OCI-LY7 (cell line): ENCODE data around the gene TTYH1. TPM values are rescaled to one million over a fixed set of nuclear protein-coding genes. Genes with fewer than 3 reads are reported as not detected.

ENCODE experiments used
- BruUV-seq: library from RNA; stranded (reverse); fragments of 400-500 nt; replicated peaks from 2 replicates; lab custom pipeline; 2021; lab: Mats Ljungman, UMichigan
- CTCF ChIA-PET: fragments of 300-600 bp; sonication (Branson Sonifier 250); formaldehyde crosslinking; loops from one replicate; lab custom pipeline; 2022; ENCODE audit warnings: antibody characterized with exemption; ENCODE audit not compliant: unreplicated experiment; lab: Charles Lee
- POLR2A ChIA-PET: fragments of 300-600 bp; sonication (Branson Sonifier 250); formaldehyde crosslinking; loops from one replicate; lab custom pipeline; 2022; ENCODE audit warnings: antibody characterized with exemption; lab: Charles Lee
- DNase-seq: peaks from one replicate; pipeline ENCODE4 v3.0.0-alpha.2; 2015; ENCODE audit warnings: low spot score
- H2AFZ ChIP-seq: fragments of 200-600 bp; sonication (generic), shearing (Covaris generic); 2 replicates; pipeline ENCODE4 v1.6.1; 2014; ENCODE audit warnings: mild to moderate bottlenecking, antibody characterized with exemption, low read length, moderate library complexity
- H3K27ac ChIP-seq: fragments of 200-600 bp; sonication (generic); 2 replicates; pipeline ENCODE4 v1.5.1; 2014; ENCODE audit warnings: mixed run types, low read depth, mild to moderate bottlenecking, moderate library complexity, low read length, inconsistent platforms; ENCODE audit not compliant: poor library complexity, severe bottlenecking
- H3K36me3 ChIP-seq: fragments of 200-600 bp; sonication (generic); 2 replicates; pipeline ENCODE4 v1.6.1; 2014; ENCODE audit warnings: mild to moderate bottlenecking, antibody characterized with exemption, low read length, moderate library complexity, mixed read lengths; ENCODE audit not compliant: insufficient read depth
- H3K4me1 ChIP-seq: fragments of 200-600 bp; sonication (generic); 2 replicates; pipeline ENCODE4 v1.5.1; 2014; ENCODE audit warnings: mild to moderate bottlenecking, low read length; ENCODE audit not compliant: insufficient read depth, poor library complexity, severe bottlenecking
- H3K4me2 ChIP-seq: fragments of 200-600 bp; sonication (generic); 2 replicates; pipeline ENCODE4 v1.6.1; 2014; ENCODE audit warnings: mild to moderate bottlenecking, low read length
- H3K4me3 ChIP-seq: fragments of 200-600 bp; sonication (generic); 2 replicates; pipeline ENCODE4 v1.5.1; 2014; ENCODE audit warnings: mild to moderate bottlenecking, low read depth, low read length; ENCODE audit not compliant: poor library complexity, severe bottlenecking
- H3K79me2 ChIP-seq: fragments of 200-600 bp; sonication (generic); 2 replicates; pipeline ENCODE4 v1.6.1; 2016; ENCODE audit warnings: low read depth, mild to moderate bottlenecking, low read length, moderate library complexity, mixed read lengths; ENCODE audit not compliant: insufficient read depth
- H3K9me2 ChIP-seq: fragments of 200-600 bp; sonication (generic); 2 replicates; pipeline ENCODE4 v1.6.1; 2016; ENCODE audit warnings: mild to moderate bottlenecking, low read length, mixed read lengths; ENCODE audit not compliant: insufficient read depth
- H3K9me3 ChIP-seq: fragments of 200-600 bp; sonication (generic); 2 replicates; pipeline ENCODE4 v1.6.1; 2014; ENCODE audit warnings: mild to moderate bottlenecking, mixed run types, low read length, mixed read lengths
- H4K20me1 ChIP-seq: fragments of 200-600 bp; sonication (generic); 2 replicates; pipeline ENCODE4 v1.6.1; 2014; ENCODE audit warnings: mild to moderate bottlenecking, antibody characterized with exemption, low read length, moderate library complexity, mixed read lengths; ENCODE audit not compliant: insufficient read depth
- CTCF ChIP-seq: fragments of 200-600 bp; sonication (generic); conservative IDR thresholded peaks from 2 replicates; pipeline ENCODE4 v1.5.1; 2014; ENCODE audit warnings: mild to moderate bottlenecking, antibody characterized with exemption, low read length, moderate library complexity, mixed read lengths
- EZH2phosphoT487 ChIP-seq: fragments of 200-600 bp; sonication (generic); IDR thresholded peaks from 2 replicates; pipeline ENCODE4 v1.6.1; 2018; ENCODE audit warnings: low read depth, borderline replicate concordance, mild to moderate bottlenecking, mixed run types, antibody characterized with exemption, low read length, moderate library complexity, mixed read lengths
- intact Hi-C: fragments of 100-400 bp; cut with micrococcal nuclease; formaldehyde crosslinking; loops from one replicate; pipeline ENCODE4 v1.10.0; 2022; ENCODE audit not compliant: unreplicated experiment
- small RNA-seq: library from RNA; depleted of rRNA; stranded (forward); fragments of <200 nt; gene quantifications from one replicate; pipeline ENCODE3, GENCODE V24; 2014
- total RNA-seq, 2 experiments: library from RNA; depleted of rRNA in 1 of 2; stranded (reverse); fragments of >200 nt in 1 of 2; shearing (Covaris generic) in 1 of 2; gene quantifications; 2 replicates each; pipeline ENCODE4 v1.2.3, GENCODE V29; 2014 to 2022

The TTYH1 gene
- total RNA-seq, 2 experiments from 2014 or later, result 0.53 TPM; not detected in 1

GRCh38 chr19:54485851-54486250 is 70.6 kb downstream of the TTYH1 start:
- no peak overlapping the region for H3K4me2 ChIP-seq
- POLR2A ChIA-PET, result no interaction called here
- DNase-seq, result no peak

More at GRCh38 chr19:54485851-54486250, 70.6 kb downstream of the TTYH1 start:
- H3K27ac ChIP-seq, result no peak overlapping the region
- no peaks in the 10 kb centered on the region; the same call in 1 of the 2 replicates for H4K20me1 ChIP-seq
- TF ChIP-seq CTCF (no peak), EZH2phosphoT487 (no peak)
- H3K9me3 ChIP-seq, result no peaks in the 10 kb centered on the region
- no peaks in the 10 kb centered on the region for H3K9me2 ChIP-seq
- H3K79me2 ChIP-seq, result no peaks in the 10 kb centered on the region
- no peaks in the 10 kb centered on the region for H3K4me1 ChIP-seq
- no peak overlapping the region for H2AFZ ChIP-seq
- intact Hi-C loops, result no loop called here
- CTCF ChIA-PET, result no interaction called here
- H3K4me3 ChIP-seq, result no peak overlapping the region
- H3K36me3 ChIP-seq, result no peaks in the 10 kb centered on the region
- no TSS peak for BruUV-seq

Small RNAs within 50 kb of the gene (small RNA-seq; reads per million reads assigned to genes)
- not detected for gene AC245884.3

Other genes with a start within 250 kb of the TTYH1 start
- not detected in 2 replicates for gene TMC4, start 242.3 kb upstream of the TTYH1 start, total RNA-seq (2014; rRNA removed; shearing (Covaris generic))
- gene TMC4, start 242.3 kb upstream of the TTYH1 start, total RNA-seq (2022), result not detected in 2 replicates
- gene MBOAT7, start 225.9 kb upstream of the TTYH1 start, total RNA-seq (2014; rRNA removed; shearing (Covaris generic)), result 15.6 and 18.1 TPM in 2 replicates
- gene MBOAT7, start 225.9 kb upstream of the TTYH1 start, total RNA-seq (2022), result 25.0 and 30.2 TPM in 2 replicates
- gene TSEN34, start 224.2 kb upstream of the TTYH1 start, total RNA-seq (2014; rRNA removed; shearing (Covaris generic)), result 19.3 and 23.6 TPM in 2 replicates
- 15.3 and 16.7 TPM in 2 replicates for gene TSEN34, start 224.2 kb upstream of the TTYH1 start, total RNA-seq (2022)
- gene RPS9, start 214.6 kb upstream of the TTYH1 start, total RNA-seq (2014; rRNA removed; shearing (Covaris generic)), result 4,033 and 5,482 TPM in 2 replicates
- gene RPS9, start 214.6 kb upstream of the TTYH1 start, total RNA-seq (2022), result 1,267 and 1,285 TPM in 2 replicates
- not detected in 2 replicates for gene LILRB3, start 192.5 kb upstream of the TTYH1 start, total RNA-seq (2014; rRNA removed; shearing (Covaris generic))
- not detected in 2 replicates for gene LILRB3, start 192.5 kb upstream of the TTYH1 start, total RNA-seq (2022)
- gene LILRA6, start 172.7 kb upstream of the TTYH1 start, total RNA-seq (2014; rRNA removed; shearing (Covaris generic)), result not detected in 2 replicates
- not detected in 2 replicates for gene LILRA6, start 172.7 kb upstream of the TTYH1 start, total RNA-seq (2022)
- not detected in 2 replicates for gene LILRB5, start 158.2 kb upstream of the TTYH1 start, total RNA-seq (2014; rRNA removed; shearing (Covaris generic))
- not detected in 2 replicates for gene LILRB5, start 158.2 kb upstream of the TTYH1 start, total RNA-seq (2022)
- gene LILRB2, start 134.4 kb upstream of the TTYH1 start, total RNA-seq (2014; rRNA removed; shearing (Covaris generic)), result not detected in 2 replicates
- gene LILRB2, start 134.4 kb upstream of the TTYH1 start, total RNA-seq (2022), result not detected in 2 replicates
- gene LILRA5, start 102.3 kb upstream of the TTYH1 start, total RNA-seq (2014; rRNA removed; shearing (Covaris generic)), result not detected in 2 replicates
- not detected in 2 replicates for gene LILRA5, start 102.3 kb upstream of the TTYH1 start, total RNA-seq (2022)
- not detected in 2 replicates for gene LILRA4, start 76.3 kb upstream of the TTYH1 start, total RNA-seq (2014; rRNA removed; shearing (Covaris generic))
- not detected in 2 replicates for gene LILRA4, start 76.3 kb upstream of the TTYH1 start, total RNA-seq (2022)
- gene LAIR1, start 50.5 kb upstream of the TTYH1 start, total RNA-seq (2014; rRNA removed; shearing (Covaris generic)), result not detected in 2 replicates
- gene LAIR1, start 50.5 kb upstream of the TTYH1 start, total RNA-seq (2022), result 3.9 and 4.3 TPM in 2 replicates
- 55.7 and 63.2 TPM in 2 replicates for gene LENG8, start 33.7 kb downstream of the TTYH1 start, total RNA-seq (2014; rRNA removed; shearing (Covaris generic))
- gene LENG8, start 33.7 kb downstream of the TTYH1 start, total RNA-seq (2022), result 137 and 170 TPM in 2 replicates
- gene LENG9, start 48.3 kb downstream of the TTYH1 start, total RNA-seq (2014; rRNA removed; shearing (Covaris generic)), result 4.1 and 6.0 TPM in 2 replicates
- gene LENG9, start 48.3 kb downstream of the TTYH1 start, total RNA-seq (2022), result 1.8 and 3.6 TPM in 2 replicates
- gene CDC42EP5, start 57.8 kb downstream of the TTYH1 start, total RNA-seq (2014; rRNA removed; shearing (Covaris generic)), result not detected in 2 replicates
- not detected in 2 replicates for gene CDC42EP5, start 57.8 kb downstream of the TTYH1 start, total RNA-seq (2022)
- gene LAIR2, start 87.4 kb downstream of the TTYH1 start, total RNA-seq (2014; rRNA removed; shearing (Covaris generic)), result not detected in 2 replicates
- not detected in 2 replicates for gene LAIR2, start 87.4 kb downstream of the TTYH1 start, total RNA-seq (2022)
- 0.38 and 0.44 TPM in 2 replicates for gene LILRA2, start 158.3 kb downstream of the TTYH1 start, total RNA-seq (2014; rRNA removed; shearing (Covaris generic))
- gene LILRA2, start 158.3 kb downstream of the TTYH1 start, total RNA-seq (2022), result 5.0 and 5.5 TPM in 2 replicates
- gene LILRA1, start 178.2 kb downstream of the TTYH1 start, total RNA-seq (2014; rRNA removed; shearing (Covaris generic)), result not detected in 2 replicates
- not detected in 2 replicates for gene LILRA1, start 178.2 kb downstream of the TTYH1 start, total RNA-seq (2022)
- not detected in 2 replicates for gene LILRB1, start 215.0 kb downstream of the TTYH1 start, total RNA-seq (2014; rRNA removed; shearing (Covaris generic))
- 4.5 and 5.8 TPM in 2 replicates for gene LILRB1, start 215.0 kb downstream of the TTYH1 start, total RNA-seq (2022)
- 0.82 and 1.4 TPM in 2 replicates for gene LILRB4, start 247.5 kb downstream of the TTYH1 start, total RNA-seq (2014; rRNA removed; shearing (Covaris generic))
- 3.0 and 6.2 TPM in 2 replicates for gene LILRB4, start 247.5 kb downstream of the TTYH1 start, total RNA-seq (2022)